GM21737 (cell line): ENCODE measurements around the gene PSME3IP1.
"Not testable (repeated sequence)": the region's sequence is repeated elsewhere in the genome, so short reads cannot be mapped to it uniquely, and the experiment has no call there.

ENCODE experiments used
- ATAC-seq: cut with Tn5 transposase; IDR thresholded peaks from one replicate; pipeline ENCODE4 v1.9.1; 2021; ENCODE audit warnings: mild to moderate bottlenecking, moderate library complexity; ENCODE audit not compliant: unreplicated experiment

Gene PSME3IP1

DNA sequence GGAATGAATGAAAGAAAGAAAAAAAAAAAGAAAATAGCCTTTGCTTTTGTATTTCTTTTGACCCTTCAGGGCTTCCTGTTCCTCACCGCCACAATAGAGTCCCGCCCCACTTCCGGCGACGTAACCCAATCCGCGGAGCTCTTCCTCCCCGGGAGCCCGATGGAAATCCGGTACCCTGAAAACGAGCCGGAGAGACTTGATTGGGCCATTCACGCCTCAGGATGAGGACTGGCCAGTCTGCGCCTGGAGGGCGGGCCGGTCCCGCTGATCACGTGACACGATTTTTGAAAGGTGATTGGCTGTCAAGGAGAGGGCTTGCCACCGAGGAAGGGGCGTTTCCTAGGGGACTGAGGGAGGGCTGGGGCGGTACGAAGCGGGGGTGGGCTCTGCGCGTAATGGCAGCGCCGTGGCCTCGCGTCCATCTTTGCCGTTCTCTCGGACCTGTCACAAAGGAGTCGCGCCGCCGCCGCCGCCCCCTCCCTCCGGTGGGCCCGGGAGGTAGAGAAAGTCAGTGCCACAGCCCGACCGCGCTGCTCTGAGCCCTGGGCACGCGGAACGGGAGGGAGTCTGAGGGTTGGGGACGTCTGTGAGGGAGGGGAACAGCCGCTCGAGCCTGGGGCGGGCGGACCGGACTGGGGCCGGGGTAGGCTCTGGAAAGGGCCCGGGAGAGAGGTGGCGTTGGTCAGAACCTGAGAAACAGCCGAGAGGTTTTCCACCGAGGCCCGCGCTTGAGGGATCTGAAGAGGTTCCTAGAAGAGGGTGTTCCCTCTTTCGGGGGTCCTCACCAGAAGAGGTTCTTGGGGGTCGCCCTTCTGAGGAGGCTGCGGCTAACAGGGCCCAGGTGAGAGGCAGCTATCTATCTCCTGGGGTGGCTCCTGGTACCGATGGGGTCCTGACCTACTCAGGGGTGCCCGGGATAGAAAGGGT lies at the start of gene PSME3IP1, which contains the start of gene RSPRY1:
Gene PSME3IP1, minus strand, starts transcription at position 95 of the 927 bp plus-strand sequence. CDS start 12,185 bp downstream, outside the sequence.
Gene RSPRY1, plus strand, starts transcription at position 385 of the 927 bp plus-strand sequence. CDS start 18,330 bp downstream, outside the sequence.
- ATAC-seq, result peak; percentile 89

DNA sequence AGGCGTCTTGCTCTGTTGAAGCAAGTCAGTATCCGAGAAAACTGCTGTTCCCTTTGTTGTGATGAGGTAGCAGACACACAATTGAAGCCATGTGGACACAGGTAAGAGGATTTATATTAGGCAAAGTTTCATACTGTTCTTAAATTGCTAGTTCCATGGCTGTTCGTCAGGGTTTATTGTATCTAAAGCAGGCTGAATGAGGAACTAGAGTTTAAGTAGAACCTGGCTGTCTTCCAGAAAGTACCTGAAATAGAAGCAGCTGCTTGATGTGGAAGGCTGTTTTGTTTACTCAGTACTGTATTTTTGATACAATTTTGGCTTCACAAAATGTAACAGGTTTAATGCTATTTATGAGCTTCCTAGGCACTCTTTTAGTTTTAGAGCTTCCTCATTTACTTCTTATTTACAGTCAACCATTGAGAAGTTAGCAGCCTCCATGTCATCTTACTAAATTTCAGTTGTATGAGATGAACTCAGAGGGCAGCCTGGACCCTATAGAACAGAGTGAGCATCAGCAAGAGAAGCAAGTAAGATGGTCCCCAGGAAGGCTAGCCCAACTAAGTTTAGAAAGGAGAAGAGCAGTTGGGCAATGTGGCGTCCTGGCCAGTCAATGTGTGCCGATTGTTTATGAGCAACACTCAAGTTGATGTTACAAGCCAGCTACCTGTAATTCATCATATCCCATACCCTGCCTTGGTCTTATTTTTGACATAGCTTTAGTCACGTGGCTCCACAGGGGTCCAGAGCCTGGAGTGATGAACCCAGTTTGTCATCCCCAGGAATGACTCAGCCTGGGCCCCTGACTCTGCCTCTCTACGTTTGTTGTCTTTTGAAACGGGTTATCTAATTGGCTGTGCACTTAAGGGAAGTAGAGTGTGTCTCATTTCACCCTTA lies 49.5 kb upstream of the PSME3IP1 start:
- no peak for ATAC-seq

DNA sequence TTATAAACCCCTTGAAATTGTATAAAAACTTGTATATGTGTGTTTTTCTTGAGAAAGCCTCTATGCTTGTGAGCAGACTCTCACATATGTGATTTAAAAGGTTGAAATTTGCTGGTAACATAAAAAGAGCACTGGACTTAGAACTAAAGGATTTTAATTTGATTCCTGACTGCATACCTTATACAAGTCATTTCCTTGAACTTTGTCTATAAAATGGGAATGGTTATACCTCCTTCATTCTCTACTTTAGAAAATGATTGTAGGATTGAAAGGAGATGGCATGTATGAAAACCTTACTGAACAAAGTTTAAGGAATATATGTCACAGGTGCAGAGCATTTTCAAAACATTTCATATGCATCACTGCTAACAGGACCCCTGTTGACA lies 48.9 kb upstream of the PSME3IP1 start:
- no peak for ATAC-seq

- no peak for ATAC-seq
Measured at GRCh38 chr16:57233944-57234706, 48.3 kb upstream of the PSME3IP1 start.

DNA sequence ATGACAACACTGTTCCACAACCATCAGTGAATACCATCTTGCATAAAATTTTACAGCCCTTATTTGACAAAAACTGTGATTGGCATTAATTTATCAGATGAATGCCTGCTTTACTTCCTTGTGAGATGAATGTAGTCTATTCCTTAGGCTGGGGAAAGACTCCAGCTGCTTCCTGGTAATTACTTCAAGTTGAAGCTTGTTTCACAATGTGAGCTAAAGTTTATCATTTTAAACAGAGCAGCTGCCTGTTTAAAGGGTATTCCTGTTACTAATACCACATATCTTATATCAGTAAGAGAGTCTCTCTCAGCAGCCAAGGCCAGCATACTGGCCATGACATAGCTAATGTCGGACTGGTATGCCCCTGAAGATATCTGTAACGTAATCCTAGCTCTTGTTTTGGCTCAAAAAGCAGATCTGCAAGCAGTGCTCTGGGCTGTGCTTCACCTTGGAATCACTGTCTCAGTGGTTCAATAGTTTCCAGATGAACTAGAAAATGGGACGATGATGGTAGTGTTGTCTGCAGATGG lies 46.0 kb upstream of the PSME3IP1 start:
- no peak for ATAC-seq

DNA sequence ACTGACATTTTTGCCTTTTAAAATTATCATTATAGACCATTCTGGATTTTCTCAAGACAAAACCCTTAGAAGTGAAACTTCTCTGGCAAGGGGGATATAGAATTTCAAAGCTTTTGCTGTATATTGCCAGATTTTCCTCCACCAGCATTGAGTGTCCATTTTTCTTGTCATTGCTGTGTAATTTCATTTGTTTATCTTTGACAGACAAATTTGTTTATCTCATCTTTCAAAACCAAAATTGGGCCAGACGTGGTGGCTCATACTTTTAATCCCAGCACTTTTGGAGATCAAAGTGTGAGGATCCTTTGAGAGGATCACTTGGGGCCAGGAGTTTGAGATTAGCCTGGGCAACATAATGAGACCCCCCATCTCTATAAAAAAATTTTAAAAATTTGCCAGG lies 43.2 kb upstream of the PSME3IP1 start:
- ATAC-seq, result no peak

DNA sequence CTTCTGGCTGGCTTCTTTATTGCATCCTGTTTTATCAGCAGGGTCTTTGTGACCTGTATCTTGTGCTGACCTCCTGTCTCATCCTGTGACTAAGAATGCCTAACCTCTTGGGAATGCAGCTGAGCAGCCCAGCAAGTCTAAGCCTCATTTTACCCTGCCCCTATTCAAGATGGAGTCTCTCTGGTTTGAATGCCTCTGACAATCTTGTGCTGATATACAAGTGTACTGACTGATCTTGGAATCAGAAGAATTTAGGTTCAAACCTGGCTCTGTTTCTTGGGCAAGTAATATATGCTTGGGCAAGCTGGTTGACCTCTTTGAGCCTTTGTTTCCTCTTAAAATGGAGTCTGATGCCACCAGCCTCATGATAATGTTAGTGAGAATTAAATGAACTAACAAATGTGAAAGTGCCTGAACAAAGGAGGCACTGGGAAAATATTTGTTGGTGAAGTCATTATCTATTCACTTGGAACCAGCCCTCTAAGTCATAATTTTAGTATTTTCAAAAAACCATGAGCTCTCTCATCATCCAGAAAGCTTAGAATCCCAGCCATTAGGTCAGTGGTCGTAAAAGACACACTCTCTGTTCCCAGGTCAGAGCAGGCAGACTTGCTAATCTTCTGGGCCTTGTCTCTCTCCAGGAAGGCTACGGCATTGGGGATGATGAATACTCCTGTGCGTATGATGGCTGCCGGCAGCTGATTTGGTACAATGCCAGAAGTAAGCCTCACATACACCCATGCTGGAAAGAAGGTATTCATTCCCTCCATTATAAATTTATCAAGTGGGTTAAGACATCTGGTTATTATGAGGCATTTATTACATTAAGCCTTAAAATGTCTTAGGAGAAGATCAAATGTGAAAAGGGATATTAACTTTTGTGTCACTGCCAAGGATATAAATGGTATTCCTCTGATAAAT lies 41.1 kb upstream of the PSME3IP1 start:
- ATAC-seq, result no peak

- ATAC-seq, result no peak
Measured at GRCh38 chr16:57225978-57226377, 40.1 kb upstream of the PSME3IP1 start.

GRCh38 chr16:57224651-57225335 lies 39.0 kb upstream of the PSME3IP1 start:
- ATAC-seq, result no peak

- ATAC-seq, result no peak
Measured at GRCh38 chr16:57223057-57223456, 37.2 kb upstream of the PSME3IP1 start.

GRCh38 chr16:57216968-57217367 lies 31.1 kb upstream of the PSME3IP1 start:
- ATAC-seq, result no peak

DNA sequence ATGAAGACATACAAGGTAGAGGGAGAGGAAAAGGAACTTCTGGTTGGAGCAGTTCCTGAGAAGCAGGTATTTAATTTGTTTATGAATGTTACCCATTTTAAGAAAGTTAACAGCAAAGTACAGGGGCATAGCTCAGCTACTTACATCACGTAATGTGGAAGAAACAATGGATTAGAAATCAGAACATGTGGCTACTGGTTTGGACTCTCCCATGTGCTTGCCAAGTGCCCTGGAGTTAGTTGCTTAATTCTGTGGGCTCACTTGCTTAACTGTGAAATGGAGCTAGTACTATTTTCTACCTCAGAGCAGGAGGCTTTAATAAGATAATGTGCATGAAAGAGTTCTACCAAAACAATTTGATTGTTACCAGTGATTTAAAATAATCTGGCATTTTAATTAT lies 27.6 kb upstream of the PSME3IP1 start:
- no peak for ATAC-seq

GRCh38 chr16:57209780-57210179 lies 23.9 kb upstream of the PSME3IP1 start:
- ATAC-seq, result no peak

DNA sequence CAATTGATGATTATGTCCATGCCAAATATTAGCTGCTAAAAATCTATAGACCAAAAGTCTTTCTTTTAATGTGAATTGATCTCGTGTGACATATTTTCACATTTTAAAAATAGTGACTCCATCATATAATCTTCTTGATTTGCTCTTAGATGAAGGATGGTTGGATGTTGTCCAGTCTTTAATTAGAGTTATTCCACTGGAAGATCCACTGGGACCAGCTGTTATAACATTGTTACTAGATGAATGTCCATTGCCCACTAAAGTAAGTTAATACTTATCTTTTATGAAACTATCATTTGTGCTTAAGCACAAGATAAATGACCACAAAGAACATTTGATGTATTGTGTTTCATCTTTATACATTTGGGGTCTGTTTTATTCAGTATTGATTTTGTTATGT lies 23.1 kb upstream of the PSME3IP1 start:
- ATAC-seq, result no peak

DNA sequence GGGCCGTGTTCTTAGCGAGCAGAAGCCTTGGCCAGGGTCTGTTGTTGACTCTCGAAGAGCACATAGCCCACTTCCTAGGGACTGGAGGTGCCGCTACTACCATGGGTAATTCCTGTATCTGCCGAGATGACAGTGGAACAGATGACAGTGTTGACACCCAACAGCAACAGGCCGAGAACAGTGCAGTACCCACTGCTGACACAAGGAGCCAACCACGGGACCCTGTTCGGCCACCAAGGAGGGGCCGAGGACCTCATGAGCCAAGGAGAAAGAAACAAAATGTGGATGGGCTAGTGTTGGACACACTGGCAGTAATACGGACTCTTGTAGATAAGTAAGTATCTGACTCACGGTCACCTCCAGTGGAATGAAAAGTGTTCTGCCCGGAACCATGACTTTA lies 18.8 kb upstream of the PSME3IP1 start:
- ATAC-seq, result no peak

DNA sequence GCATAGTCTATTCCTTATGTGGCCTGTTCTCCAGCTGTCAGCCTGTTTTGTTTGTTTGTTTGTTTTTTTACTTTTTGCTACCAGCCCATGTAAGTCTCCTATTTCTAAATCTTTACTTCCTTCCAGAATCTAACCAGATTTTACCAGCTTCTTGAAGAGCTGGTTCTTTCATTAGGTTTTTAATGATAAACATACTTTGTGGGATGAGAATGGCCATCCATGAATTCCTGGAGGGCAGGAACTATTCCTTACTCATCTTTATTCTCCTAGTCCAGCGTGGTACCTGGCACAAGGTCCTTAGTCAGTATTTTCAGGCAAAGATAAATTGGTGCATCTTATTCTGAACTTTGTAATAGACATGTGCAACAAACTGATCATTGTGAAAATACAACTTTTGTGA lies 17.6 kb upstream of the PSME3IP1 start:
- ATAC-seq, result no peak

DNA sequence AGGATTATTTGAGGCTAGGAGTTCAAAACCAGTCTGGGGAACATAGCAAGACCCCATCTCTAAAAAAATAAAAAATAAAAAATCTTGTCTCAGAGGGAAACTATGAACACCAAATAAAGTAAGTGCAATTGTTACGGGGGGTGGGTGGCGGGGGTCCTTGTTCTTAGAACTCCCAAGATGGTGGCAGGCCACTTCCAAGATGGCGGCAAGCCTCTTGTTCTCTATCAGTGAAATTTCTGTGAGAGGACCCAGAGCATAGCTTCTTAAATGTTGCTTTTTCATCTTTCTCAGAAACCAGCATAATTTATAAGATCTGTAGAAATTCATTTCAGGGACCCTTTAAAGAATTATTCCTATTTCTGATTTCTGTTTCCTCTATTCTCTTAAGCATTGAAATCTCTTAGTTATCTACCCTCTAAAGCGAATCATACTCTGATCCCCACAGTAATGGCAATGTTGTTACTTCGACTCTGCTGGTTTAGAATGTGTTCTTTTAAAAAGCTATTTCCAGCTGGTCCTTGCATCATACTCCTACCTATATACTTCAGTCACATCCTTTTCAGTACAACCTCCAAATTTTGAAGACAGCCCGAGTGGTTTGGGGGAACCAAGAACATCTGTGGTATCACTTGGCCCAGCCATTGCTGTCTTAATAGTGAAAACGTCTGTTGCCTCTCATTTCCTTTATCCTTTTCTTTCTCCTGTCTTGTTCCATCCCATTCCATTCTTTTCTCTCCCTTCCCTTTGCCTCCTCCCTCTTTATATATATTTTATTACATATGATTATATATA lies 16.5 kb upstream of the PSME3IP1 start:
- ATAC-seq, result no peak

DNA sequence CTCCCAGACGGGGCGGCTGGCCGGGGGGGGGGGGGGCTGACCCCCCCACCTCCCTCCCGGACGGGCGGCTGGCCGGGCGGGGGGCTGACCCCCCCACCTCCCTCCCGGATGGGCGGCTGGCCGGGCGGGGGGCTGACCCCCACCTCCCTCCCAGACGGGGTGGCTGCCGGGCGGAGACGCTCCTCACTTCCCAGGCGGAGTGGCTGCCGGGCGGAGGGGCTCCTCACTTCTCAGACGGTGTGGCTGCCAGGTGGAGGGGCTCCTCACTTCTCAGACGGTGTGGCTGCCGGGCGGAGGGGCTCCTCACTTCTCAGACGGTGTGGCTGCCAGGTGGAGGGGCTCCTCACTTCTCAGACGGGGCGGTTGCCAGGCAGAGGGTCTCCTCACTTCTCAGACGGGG lies 15.1 kb upstream of the PSME3IP1 start:
- not testable (repeated sequence) for ATAC-seq
